Measurements from ENCODE around the gene MYLK.

DNA sequence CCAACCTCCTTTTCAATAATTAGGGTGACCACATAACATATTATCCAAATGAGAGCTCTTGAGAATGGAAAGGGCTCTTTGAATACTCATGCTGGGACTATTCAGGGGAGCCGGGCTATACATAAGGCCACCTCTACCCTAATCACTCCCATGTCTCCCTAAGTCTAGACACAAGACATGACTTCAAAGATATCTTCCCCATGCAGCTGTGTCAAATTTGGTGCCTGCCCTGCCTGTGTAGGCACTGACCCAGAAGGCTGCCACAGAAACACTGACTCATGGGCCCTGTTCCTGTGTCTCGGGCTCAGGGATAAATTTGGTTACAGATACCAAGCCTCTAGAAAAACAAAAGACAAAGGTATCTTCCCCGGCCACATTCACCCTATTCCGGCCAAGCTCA lies 70.3 kb downstream of the MYLK start:
- TF ChIP-seq, protein P1, sequence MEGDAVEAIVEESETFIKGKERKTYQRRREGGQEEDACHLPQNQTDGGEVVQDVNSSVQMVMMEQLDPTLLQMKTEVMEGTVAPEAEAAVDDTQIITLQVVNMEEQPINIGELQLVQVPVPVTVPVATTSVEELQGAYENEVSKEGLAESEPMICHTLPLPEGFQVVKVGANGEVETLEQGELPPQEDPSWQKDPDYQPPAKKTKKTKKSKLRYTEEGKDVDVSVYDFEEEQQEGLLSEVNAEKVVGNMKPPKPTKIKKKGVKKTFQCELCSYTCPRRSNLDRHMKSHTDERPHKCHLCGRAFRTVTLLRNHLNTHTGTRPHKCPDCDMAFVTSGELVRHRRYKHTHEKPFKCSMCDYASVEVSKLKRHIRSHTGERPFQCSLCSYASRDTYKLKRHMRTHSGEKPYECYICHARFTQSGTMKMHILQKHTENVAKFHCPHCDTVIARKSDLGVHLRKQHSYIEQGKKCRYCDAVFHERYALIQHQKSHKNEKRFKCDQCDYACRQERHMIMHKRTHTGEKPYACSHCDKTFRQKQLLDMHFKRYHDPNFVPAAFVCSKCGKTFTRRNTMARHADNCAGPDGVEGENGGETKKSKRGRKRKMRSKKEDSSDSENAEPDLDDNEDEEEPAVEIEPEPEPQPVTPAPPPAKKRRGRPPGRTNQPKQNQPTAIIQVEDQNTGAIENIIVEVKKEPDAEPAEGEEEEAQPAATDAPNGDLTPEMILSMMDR (IDR thresholded peaks at IDR 0.05): no peak
- no peak for TF ChIP-seq POLR2A (IDR thresholded peaks at IDR 0.05)
